ENCODE data around the gene PRDM5.

GRCh38 chr4:120658772-120659171 lies 263.8 kb downstream of the PRDM5 start:
- TF ChIP-seq POLR2A (IDR thresholded peaks at IDR 0.05) (no peak), CTCF (IDR thresholded peaks at IDR 0.05) (no peak)
